Heart right ventricle (tissue), 16 donors: ENCODE data around the gene VPREB3. TPM values are rescaled to one million over a fixed set of nuclear protein-coding genes. Genes with fewer than 3 reads are reported as not detected.
A peak's percentile ranks its signal among the peaks of the same experiment; 100 is the strongest.

ENCODE experiments used
- ATAC-seq, 8 donors: fragments of 200-7000 bp; cut with Tn5 transposase; one replicate each; pipeline ENCODE4 v1.9.1; 2020; ENCODE audit warnings: mild to moderate bottlenecking in 8 of 8, moderate library complexity in 8 of 8, moderate number of reproducible peaks in 1 of 8
- DNase-seq, 2 donors: peaks; one replicate each; pipeline ENCODE4 v3.0.0-alpha.2; 2020
- H3K27ac ChIP-seq, 10 donors: fragments of 200-600 bp; sonication (generic) in 2 of 10; one replicate each; pipeline versions ENCODE4 v1.5.0 to v1.8.0; 2020 to 2022; ENCODE audit warnings: mild to moderate bottlenecking in 3 of 10
- H3K27me3 ChIP-seq, 7 donors: fragments of 200-600 bp; one replicate each; pipeline ENCODE4 v1.8.0; 2021 to 2022; ENCODE audit warnings: mild to moderate bottlenecking in 2 of 7
- H3K36me3 ChIP-seq, 9 donors: fragments of 200-600 bp; sonication (generic) in 1 of 9; one replicate each; pipeline versions ENCODE4 v1.5.0 to v1.8.0; 2020 to 2022; ENCODE audit warnings: mild to moderate bottlenecking in 2 of 9
- H3K4me1 ChIP-seq, 9 donors: fragments of 200-600 bp; sonication (generic) in 1 of 9; one replicate each; pipeline versions ENCODE4 v1.5.0 to v1.8.0; 2020 to 2022; ENCODE audit warnings: mild to moderate bottlenecking in 4 of 9
- H3K4me3 ChIP-seq, 10 donors: fragments of 200-600 bp; sonication (generic) in 2 of 10; one replicate each; pipeline versions ENCODE4 v1.5.0 to v1.8.0; 2020 to 2022; ENCODE audit warnings: mild to moderate bottlenecking in 7 of 10, moderate library complexity in 2 of 10
- H3K9me3 ChIP-seq, 11 donors: fragments of 200-600 bp in 10 of 11; sonication (generic) in 2 of 11; one replicate each; pipeline versions ENCODE4 v1.5.0 to v1.8.0; 2013 to 2022; ENCODE audit warnings: mild to moderate bottlenecking in 2 of 11, control low read depth in 1 of 11, moderate library complexity in 1 of 11
- WGBS, 2 donors: extraction: QIAGEN DNeasy Blood & Tissue Kit; methylation state at CpG; one replicate each; pipeline ENCODE4 v1.1.7; 2013; ENCODE audit warnings: inconsistent platforms in 1 of 2; 5-methylcytosine and 5-hydroxymethylcytosine counted together
- intact Hi-C, 10 donors: fragments of 100-400 bp; cut with DNase I; formaldehyde crosslinking; loops; one replicate each; pipeline versions ENCODE4 v1.11.1 to v1.14.2; 2022
- polyA plus RNA-seq, 2 donors: library from polyadenylated mRNA; stranded (reverse); fragments of 200-250 nt; gene quantifications; one replicate each; pipeline ENCODE4 v1.2.3, GENCODE V29; 2013
- total RNA-seq, 10 donors: library from RNA; stranded (reverse); fragmentation: NEBNext Ultra II Directional in 3 of 10; extraction: Animal tissue kit (Norgen Biotek cat#: 25700) in 3 of 10; gene quantifications; one replicate each; pipeline versions ENCODE4 v1.2.1 to v1.2.4, GENCODE V29; 2021 to 2023
- TF ChIP-seq, protein P1 (sequence below), 9 donors: fragments of 200-600 bp; sonication (generic) in 2 of 9; IDR thresholded peaks; one replicate each; pipeline versions ENCODE4 v1.5.0 to v1.8.0; 2021 to 2022; ENCODE audit warnings: antibody characterized with exemption in 9 of 9, mild to moderate bottlenecking in 5 of 9, moderate library complexity in 1 of 9
- donor health status: Arrhythmogenic right ventricular cardiomyopathy.
- donor health status: ischemic (EF 13 %, LVEDD 7.1; RV severe dilation, severe dysfunction).
- donor health status: healthy with polysubstance abuse.
- donor health status: DM: no; HTN: yes; CAD: no.
- donor health status: DM: no; HTN: no; CAD: no.
- donor health status: ischemic (EF 25% LVEDD 6.9; RV normal size, moderate dysfunction).
- donor health status: ischemic (EF 25% LVEDD 5.7; RV mildly dilated, moderate dysfunction).
- donor health status: healthy.
- donor health status: DM: yes; HTN: yes; CAD: no.
- donor health status: Ischemic cardiomyopathy.
- donor health status: ischemic (EF 35%, LVEDD 5.7; RV mildly dilated, moderate dysfunction).
- donor health status: nonischemic (EF 11% LVEDD 7.7; RV severe dilation, severe dysfunction).
- donor health status: DM: yes; HTN: yes; CAD: no.
- donor health status: PGD.
- donor health status: ischemic (EF 29% LVEDD 5.4; RV normal size, mild dysfunction).
- donor health status: nonischemic (EF 23%, LVEDD 6.1; RV moderate dilation, normal function).

The VPREB3 gene
- total and polyA plus RNA-seq, 12 donors, result 0.56 to 2.5 (median 0.96) TPM; not detected in 4

DNA sequence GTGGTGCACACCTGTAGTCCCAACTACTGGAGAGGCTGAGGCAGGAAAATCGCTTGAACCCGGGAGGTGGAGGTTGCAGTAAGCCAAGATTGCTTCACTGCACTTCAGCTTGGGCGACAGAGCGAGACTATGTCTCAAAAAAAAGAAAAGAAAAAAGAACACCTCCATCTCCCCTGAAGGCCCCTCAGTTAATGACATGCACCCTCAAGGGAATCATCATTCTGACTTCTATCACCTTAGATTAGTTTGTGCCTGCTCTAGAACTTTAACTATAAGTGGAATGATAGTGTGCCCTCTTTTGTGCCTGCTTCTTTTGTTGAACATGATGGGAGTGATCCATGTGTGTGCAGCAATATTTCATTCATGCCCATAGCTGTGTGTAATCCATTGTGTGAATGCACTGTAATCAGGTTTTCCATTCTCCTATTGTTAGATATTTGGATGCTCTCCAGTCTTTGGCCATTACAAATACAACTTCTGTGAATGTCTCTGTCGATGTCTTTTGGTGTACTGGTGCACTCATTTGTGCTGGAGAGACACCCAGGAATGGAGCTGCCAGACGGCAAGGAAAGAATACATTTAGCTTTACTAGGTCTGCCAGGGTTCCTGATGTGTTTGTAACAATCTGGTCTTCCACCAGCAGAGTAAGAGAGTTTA, 883 bp upstream of the VPREB3 start:
- Histone ChIP-seq H3K36me3 (no peaks in the 10 kb centered on the region), H3K4me1 (peaks cover 2 to 19% (median 6%) of the 10 kb centered on the region in 9 donors), H3K9me3 (no peaks in the 10 kb centered on the region), H3K27ac (no peak overlapping the region), H3K27me3 (no peaks in the 10 kb centered on the region), H3K4me3 (no peak overlapping the region)
- ATAC-seq (no peak), DNase-seq (no peak)
- WGBS, 2 donors, result 62 to 70% methylated on average over 6 of the region's 6 CpGs
- TF ChIP-seq, protein P1, sequence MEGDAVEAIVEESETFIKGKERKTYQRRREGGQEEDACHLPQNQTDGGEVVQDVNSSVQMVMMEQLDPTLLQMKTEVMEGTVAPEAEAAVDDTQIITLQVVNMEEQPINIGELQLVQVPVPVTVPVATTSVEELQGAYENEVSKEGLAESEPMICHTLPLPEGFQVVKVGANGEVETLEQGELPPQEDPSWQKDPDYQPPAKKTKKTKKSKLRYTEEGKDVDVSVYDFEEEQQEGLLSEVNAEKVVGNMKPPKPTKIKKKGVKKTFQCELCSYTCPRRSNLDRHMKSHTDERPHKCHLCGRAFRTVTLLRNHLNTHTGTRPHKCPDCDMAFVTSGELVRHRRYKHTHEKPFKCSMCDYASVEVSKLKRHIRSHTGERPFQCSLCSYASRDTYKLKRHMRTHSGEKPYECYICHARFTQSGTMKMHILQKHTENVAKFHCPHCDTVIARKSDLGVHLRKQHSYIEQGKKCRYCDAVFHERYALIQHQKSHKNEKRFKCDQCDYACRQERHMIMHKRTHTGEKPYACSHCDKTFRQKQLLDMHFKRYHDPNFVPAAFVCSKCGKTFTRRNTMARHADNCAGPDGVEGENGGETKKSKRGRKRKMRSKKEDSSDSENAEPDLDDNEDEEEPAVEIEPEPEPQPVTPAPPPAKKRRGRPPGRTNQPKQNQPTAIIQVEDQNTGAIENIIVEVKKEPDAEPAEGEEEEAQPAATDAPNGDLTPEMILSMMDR (IDR thresholded peaks at IDR 0.05), result no peak
- intact Hi-C loops, result no loop called here

DNA sequence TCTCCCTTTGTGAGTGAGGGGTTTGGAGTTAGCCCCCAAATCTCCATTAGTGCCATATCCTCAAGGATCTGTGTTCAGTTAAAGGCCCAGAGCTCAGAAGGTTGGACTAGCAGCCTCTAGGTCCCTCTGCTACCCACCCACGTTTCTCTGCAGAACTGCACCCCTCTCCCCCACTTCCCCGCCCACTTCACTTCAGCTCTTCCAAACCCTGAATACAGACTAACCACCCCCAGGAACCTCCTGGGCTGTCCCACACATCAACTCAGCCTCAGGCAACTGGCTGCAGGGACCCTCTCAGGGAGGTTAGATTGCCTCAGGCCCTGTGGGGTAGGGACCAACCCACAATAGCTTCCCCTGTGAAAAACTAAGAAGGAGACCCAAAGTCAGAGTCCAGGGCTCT, 840 bp downstream of the VPREB3 start:
- ATAC-seq, result no peak
- no peak for DNase-seq
- intact Hi-C loops, result no loop called here
- Histone ChIP-seq H3K9me3 (no peaks in the 10 kb centered on the region), H3K27ac (no peak overlapping the region), H3K4me3 (no peak overlapping the region), H3K36me3 (no peaks in the 10 kb centered on the region), H3K4me1 (peaks cover 6 to 25% (median 12%) of the 10 kb centered on the region in 9 donors), H3K27me3 (no peaks in the 10 kb centered on the region)
- TF ChIP-seq, protein P1 (IDR thresholded peaks at IDR 0.05), result no peak
- WGBS, 2 donors, result 71 to 76% methylated on average over 2 of the region's 2 CpGs

DNA sequence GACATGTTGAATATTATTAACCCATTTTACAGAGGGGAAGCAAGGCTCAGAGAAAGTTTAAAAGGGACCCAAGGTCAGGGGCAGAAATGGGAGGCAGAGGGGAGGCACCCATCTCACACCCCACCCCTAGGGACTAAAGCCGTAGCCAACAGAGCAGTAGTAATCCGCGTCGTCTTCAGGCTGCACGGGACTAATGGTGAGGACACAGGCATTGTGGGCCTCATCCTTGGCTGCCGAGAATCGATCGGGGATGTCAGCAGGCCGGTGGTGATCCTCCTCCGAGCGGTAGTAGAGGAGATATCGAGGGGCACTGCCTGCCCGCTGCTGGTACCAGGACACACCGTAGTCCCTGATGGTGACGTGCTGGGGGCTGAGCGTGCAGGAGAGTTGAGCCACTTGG, 1.5 kb downstream of the VPREB3 start:
- TF ChIP-seq, protein P1 (IDR thresholded peaks at IDR 0.05), result no peak
- Histone ChIP-seq H3K27ac (no peak overlapping the region), H3K9me3 (no peaks in the 10 kb centered on the region), H3K36me3 (no peaks in the 10 kb centered on the region), H3K4me1 (peaks cover 6 to 25% (median 12%) of the 10 kb centered on the region in 9 donors), H3K27me3 (no peaks in the 10 kb centered on the region), H3K4me3 (no peak overlapping the region)
- intact Hi-C loops, result no loop called here
- DNase-seq, result no peak
- ATAC-seq, result no peak
- WGBS, 2 donors, result 93 to 95% methylated on average over 16 of the region's 16 CpGs

DNA sequence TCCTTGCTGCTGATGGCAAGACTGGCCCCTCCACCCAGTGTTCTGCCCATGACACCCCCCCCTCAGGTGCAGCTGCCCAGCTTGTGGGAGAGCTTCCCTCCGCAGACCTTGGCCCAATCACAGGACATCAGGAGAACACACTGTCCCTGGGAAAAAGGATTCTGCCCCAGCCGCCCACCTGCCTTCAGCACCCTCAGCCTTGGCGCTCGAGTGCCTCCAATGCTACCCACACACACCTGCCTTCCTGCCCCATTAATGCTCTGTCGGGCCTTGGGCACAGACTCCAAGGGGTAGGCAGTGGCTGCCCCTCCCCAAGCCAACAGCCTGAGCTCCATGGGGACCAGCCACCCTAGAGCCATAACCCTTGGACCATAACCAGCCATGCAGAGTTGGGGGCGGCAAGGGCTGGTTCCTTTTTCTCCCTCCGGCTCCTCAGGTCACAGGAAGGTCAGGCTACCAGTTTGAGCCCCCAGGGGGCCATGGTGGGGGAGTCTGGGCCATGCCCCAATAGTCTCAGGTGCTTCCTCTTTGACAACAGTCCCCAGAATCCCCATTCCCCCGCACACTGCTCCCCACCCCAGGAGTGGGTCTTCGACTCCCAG, 2.0 kb downstream of the VPREB3 start:
- Histone ChIP-seq H3K4me1 (peaks cover 6 to 25% (median 12%) of the 10 kb centered on the region in 9 donors), H3K9me3 (no peaks in the 10 kb centered on the region), H3K27ac (no peak overlapping the region), H3K4me3 (peak overlapping the region in 2 of 10 donors; percentile 91 to 96), H3K27me3 (no peaks in the 10 kb centered on the region), H3K36me3 (no peaks in the 10 kb centered on the region)
- DNase-seq (no peak), ATAC-seq (peak in 1 of 8 donors; percentile 9)
- TF ChIP-seq, protein P1 (IDR thresholded peaks at IDR 0.05), result no peak
- WGBS, 2 donors, result 84 to 94% methylated on average over 9 of the region's 9 CpGs
- intact Hi-C loops, result no loop called here
